Measurements from ENCODE around the gene PLD6. TPM values are rescaled to one million over a fixed set of nuclear protein-coding genes. Genes with fewer than 3 reads are reported as not detected.

PLD6 gene
- total RNA-seq, 1 donor from 2014 or later, result 3.7 TPM

- peak; percentile 37 for DNase-seq (ENCODE audit: low read depth)
- Histone ChIP-seq H3K4me3 (ENCODE audit: low read depth, low read length) (peak overlapping the region; percentile 61), H3K27me3 (ENCODE audit: control insufficient read depth, insufficient read depth, low read length) (no peaks in the 10 kb centered on the region), H3K36me3 (ENCODE audit: control insufficient read depth, insufficient read depth, low read length) (peaks cover 6% of the 10 kb centered on the region)
- TF ChIP-seq CTCF (IDR thresholded peaks at IDR 0.05; ENCODE audit: insufficient read depth, low read length, severe bottlenecking), result no peak
- FAIRE-seq, result no peak
Observed at GRCh38 chr17:17236295-17237025, 30.3 kb upstream of the PLD6 start.

- no peak for TF ChIP-seq CTCF (IDR thresholded peaks at IDR 0.05; ENCODE audit: insufficient read depth, low read length, severe bottlenecking)
- Histone ChIP-seq H3K36me3 (ENCODE audit: control insufficient read depth, insufficient read depth, low read length) (peaks cover 8% of the 10 kb centered on the region), H3K4me3 (ENCODE audit: low read depth, low read length) (peak overlapping the region; percentile 61), H3K27me3 (ENCODE audit: control insufficient read depth, insufficient read depth, low read length) (no peaks in the 10 kb centered on the region)
- FAIRE-seq (no peak), DNase-seq (ENCODE audit: low read depth) (peak; percentile 67)
Observed at GRCh38 chr17:17235212-17236174, 29.4 kb upstream of the PLD6 start.

GRCh38 chr17:17232303-17232621, 26.1 kb upstream of the PLD6 start:
- no peak for TF ChIP-seq CTCF (IDR thresholded peaks at IDR 0.05; ENCODE audit: insufficient read depth, low read length, severe bottlenecking)
- peaks cover 28% of the 10 kb centered on the region for H3K36me3 ChIP-seq (ENCODE audit: control insufficient read depth, insufficient read depth, low read length)
- DNase-seq (ENCODE audit: low read depth), result no peak
- FAIRE-seq, result no peak
- H3K4me3 ChIP-seq (ENCODE audit: low read depth, low read length), result no peak overlapping the region
- H3K27me3 ChIP-seq (ENCODE audit: control insufficient read depth, insufficient read depth, low read length), result no peaks in the 10 kb centered on the region

- no peak for FAIRE-seq
- DNase-seq (ENCODE audit: low read depth), result no peak
- Histone ChIP-seq H3K36me3 (ENCODE audit: control insufficient read depth, insufficient read depth, low read length) (peaks cover 33% of the 10 kb centered on the region), H3K27me3 (ENCODE audit: control insufficient read depth, insufficient read depth, low read length) (no peaks in the 10 kb centered on the region), H3K4me3 (ENCODE audit: low read depth, low read length) (no peak overlapping the region)
- no peak for TF ChIP-seq CTCF (IDR thresholded peaks at IDR 0.05; ENCODE audit: insufficient read depth, low read length, severe bottlenecking)
Observed at GRCh38 chr17:17231621-17232302, 25.6 kb upstream of the PLD6 start.

GRCh38 chr17:17229416-17230384, 23.6 kb upstream of the PLD6 start:
- FAIRE-seq (no peak), DNase-seq (ENCODE audit: low read depth) (no peak)
- Histone ChIP-seq H3K27me3 (ENCODE audit: control insufficient read depth, insufficient read depth, low read length) (no peaks in the 10 kb centered on the region), H3K4me3 (ENCODE audit: low read depth, low read length) (no peak overlapping the region), H3K36me3 (ENCODE audit: control insufficient read depth, insufficient read depth, low read length) (peaks cover 46% of the 10 kb centered on the region)
- TF ChIP-seq CTCF (IDR thresholded peaks at IDR 0.05; ENCODE audit: insufficient read depth, low read length, severe bottlenecking), result no peak
